Choroid plexus epithelial cell (primary cell): Measurements from ENCODE around the gene COMTD1.
"Not testable (repeated sequence)": the region's sequence is repeated elsewhere in the genome, so short reads cannot be mapped to it uniquely, and the experiment has no call there.

Experiments used
- DNase-seq: peaks from one replicate; pipeline ENCODE4 v3.0.0-alpha.2; 2010; ENCODE audit warnings: low read depth
- H3K4me3 ChIP-seq: 2 replicates; pipeline ENCODE4 v1.5.1; 2011; ENCODE audit warnings: low read depth, mild to moderate bottlenecking, control low read depth, low read length, moderate library complexity
- TF ChIP-seq, protein P1 (sequence below): conservative IDR thresholded peaks from 2 replicates; pipeline ENCODE4 v1.5.1; 2011; ENCODE audit warnings: low read depth, mild to moderate bottlenecking, control low read depth, inconsistent platforms, low read length, moderate library complexity

The COMTD1 gene

DNA sequence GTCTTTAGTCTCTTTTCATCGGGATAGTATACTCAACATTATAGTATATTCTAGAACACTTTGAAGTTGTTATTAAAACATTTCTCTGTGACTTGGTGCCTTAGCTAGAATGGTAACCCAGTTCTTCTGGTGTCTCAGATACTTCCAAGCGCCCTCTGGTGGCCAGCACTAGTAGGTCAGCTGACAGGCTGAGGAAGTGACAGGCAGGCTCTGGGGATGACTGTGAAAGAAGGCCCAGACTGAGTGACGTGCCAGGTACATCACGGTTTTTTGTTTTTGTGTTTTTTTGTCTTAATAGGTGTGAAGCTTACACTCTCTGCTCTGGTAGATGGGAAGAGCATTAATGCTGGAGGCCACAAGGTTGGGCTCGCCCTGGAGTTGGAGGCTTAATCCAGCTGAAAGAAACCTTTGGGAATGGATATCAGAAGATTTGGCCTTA is 5.1 kb downstream of the COMTD1 start:
- DNase-seq, result peak; percentile 92
- TF ChIP-seq, protein P1, sequence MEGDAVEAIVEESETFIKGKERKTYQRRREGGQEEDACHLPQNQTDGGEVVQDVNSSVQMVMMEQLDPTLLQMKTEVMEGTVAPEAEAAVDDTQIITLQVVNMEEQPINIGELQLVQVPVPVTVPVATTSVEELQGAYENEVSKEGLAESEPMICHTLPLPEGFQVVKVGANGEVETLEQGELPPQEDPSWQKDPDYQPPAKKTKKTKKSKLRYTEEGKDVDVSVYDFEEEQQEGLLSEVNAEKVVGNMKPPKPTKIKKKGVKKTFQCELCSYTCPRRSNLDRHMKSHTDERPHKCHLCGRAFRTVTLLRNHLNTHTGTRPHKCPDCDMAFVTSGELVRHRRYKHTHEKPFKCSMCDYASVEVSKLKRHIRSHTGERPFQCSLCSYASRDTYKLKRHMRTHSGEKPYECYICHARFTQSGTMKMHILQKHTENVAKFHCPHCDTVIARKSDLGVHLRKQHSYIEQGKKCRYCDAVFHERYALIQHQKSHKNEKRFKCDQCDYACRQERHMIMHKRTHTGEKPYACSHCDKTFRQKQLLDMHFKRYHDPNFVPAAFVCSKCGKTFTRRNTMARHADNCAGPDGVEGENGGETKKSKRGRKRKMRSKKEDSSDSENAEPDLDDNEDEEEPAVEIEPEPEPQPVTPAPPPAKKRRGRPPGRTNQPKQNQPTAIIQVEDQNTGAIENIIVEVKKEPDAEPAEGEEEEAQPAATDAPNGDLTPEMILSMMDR, result peak; percentile 95
- no peak overlapping the region for H3K4me3 ChIP-seq

DNA sequence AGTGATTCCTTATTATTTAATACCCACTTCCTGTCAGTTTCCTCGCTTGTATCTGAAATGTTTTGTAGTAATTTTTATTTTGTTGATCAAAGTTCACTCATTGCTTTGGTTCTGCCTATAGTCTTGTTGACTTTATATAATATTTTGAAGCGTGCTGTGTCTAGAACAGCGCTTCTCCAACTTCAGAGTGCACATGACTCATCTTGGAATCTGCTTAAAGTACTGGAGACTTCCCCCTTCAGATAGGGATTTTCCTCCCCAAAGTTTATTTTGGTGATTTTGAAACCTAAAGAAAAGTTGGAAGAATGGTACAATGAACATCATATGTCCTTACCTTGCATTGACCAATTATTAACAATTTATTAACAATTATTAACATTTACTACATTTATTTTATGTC is 5.8 kb downstream of the COMTD1 start:
- H3K4me3 ChIP-seq, result no peak overlapping the region
- TF ChIP-seq, protein P1, result no peak
- DNase-seq, result peak; percentile 71

DNA sequence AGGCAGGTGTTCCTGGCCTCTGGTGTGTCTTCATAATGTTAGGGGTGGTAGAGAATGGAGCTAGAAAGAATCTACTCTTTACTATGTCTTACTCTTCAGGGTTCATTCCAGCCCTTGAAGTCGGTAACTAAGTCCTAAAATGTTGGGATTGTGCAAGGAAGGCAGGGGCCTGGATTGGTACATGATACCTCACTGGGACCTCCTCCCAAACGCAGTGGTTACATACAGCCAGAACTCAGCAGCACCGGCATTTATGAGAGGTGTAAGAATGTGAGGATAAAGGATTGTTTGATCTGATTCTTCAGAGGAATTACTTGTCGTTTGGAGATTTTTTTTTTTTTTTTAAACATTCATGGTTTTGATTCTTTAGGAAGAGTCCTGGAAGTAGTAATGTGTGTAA is 6.9 kb downstream of the COMTD1 start:
- TF ChIP-seq, protein P1, result no peak
- no peak overlapping the region for H3K4me3 ChIP-seq
- DNase-seq, result no peak

GRCh38 chr10:75228278-75228677 is 7.5 kb downstream of the COMTD1 start:
- no peak for DNase-seq
- no peak overlapping the region for H3K4me3 ChIP-seq
- TF ChIP-seq, protein P1, result no peak

DNA sequence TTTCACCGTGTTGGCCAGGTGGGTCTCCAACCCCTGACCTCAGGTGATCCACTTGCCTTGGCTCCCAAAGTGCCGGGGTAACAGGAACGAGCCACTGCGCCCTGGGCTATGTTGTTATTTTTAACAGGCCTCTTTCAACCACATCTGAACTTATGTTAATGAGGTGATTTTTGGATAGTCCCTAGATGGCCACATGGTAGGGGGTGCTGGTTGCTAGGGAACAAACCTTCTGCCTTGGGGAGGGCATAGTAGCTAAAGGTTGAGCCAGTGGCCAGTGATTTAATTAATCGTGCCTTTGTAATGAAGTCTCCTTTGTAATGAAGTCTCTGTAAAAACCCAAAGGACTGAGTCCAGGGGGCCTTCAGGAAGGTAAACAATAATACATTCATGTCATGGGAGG is 9.1 kb downstream of the COMTD1 start:
- H3K4me3 ChIP-seq, result no peak overlapping the region
- TF ChIP-seq, protein P1, result no peak
- DNase-seq, result no peak

- no peak overlapping the region for H3K4me3 ChIP-seq
- TF ChIP-seq, protein P1, result no peak
- no peak for DNase-seq
Measured at GRCh38 chr10:75226095-75226494, 9.7 kb downstream of the COMTD1 start.

- TF ChIP-seq, protein P1, result no peak
- no peak overlapping the region for H3K4me3 ChIP-seq
Measured at GRCh38 chr10:75223507-75223906, 12.2 kb downstream of the COMTD1 start.

GRCh38 chr10:75221492-75221891 is 14.3 kb downstream of the COMTD1 start:
- not testable (repeated sequence) for DNase-seq, H3K4me3 ChIP-seq

More at GRCh38 chr10:75223507-75223906, 12.2 kb downstream of the COMTD1 start:
- DNase-seq, result no peak
